Right atrium auricular region (tissue), 2 donors: ENCODE measurements around the gene OSBPL8. TPM values are rescaled to one million over a fixed set of nuclear protein-coding genes. Genes with fewer than 3 reads are reported as not detected.

Experiments
- DNase-seq: peaks from one replicate; pipeline ENCODE4 v3.0.0-alpha.2; 2019; ENCODE audit warnings: low spot score
- H3K27ac ChIP-seq, 2 donors: fragments of 200-600 bp; sonication (generic); 1 replicate in 1 of 2; 2 replicates in 1 of 2; pipeline ENCODE4 v1.5.1; 2016 to 2019
- H3K27me3 ChIP-seq, 2 donors: fragments of 200-600 bp; sonication (generic); one replicate each; pipeline versions ENCODE4 v1.5.1 to v1.6.0; 2017 to 2019
- H3K36me3 ChIP-seq: fragments of 200-600 bp; sonication (generic); one replicate; pipeline ENCODE4 v1.5.1; 2016
- H3K4me1 ChIP-seq, 2 donors: fragments of 200-600 bp; sonication (generic); one replicate each; pipeline versions ENCODE4 v1.5.1 to v1.6.0; 2017 to 2019
- H3K4me3 ChIP-seq, 2 donors: fragments of 200-600 bp; sonication (generic); 1 replicate in 1 of 2; 2 replicates in 1 of 2; pipeline ENCODE4 v1.5.1; 2017 to 2019; ENCODE audit warnings: mild to moderate bottlenecking in 1 of 2, moderate library complexity in 1 of 2
- H3K9me3 ChIP-seq, 2 donors: fragments of 200-600 bp; sonication (generic); one replicate each; pipeline ENCODE4 v1.5.1; 2019
- total RNA-seq, 2 donors: library from RNA; depleted of rRNA; stranded (reverse); fragments of >200 nt; gene quantifications; one replicate each; pipeline ENCODE4 v1.1.0, GENCODE V29; 2016
- TF ChIP-seq, protein P1 (sequence below), 2 donors: fragments of 200-600 bp; sonication (generic); IDR thresholded peaks; one replicate each; pipeline ENCODE4 v1.5.1; 2019; ENCODE audit warnings: antibody characterized with exemption in 2 of 2

Gene OSBPL8
- total RNA-seq, 2 donors from 2014 or later = 19.7 to 23.7 TPM

DNA sequence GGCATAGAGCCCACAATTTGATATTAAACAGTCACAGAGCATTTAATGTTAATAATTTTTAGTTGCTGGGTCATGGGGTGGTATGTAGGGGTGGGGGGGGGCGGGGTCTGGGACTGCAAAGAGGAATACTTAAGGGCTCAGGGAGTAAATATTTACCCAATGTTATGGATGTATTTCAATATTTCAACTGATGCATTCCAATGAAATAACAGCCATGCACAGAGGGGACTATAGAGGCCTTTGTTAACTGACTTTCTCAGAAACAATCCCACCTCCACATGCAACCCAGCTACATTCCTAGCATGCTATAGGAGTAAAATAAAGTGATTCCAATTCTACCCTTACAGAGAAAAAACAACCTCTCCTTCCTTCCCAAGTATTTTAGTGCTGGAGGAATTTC, 203.5 kb downstream of the OSBPL8 start:
- TF ChIP-seq, protein P1, sequence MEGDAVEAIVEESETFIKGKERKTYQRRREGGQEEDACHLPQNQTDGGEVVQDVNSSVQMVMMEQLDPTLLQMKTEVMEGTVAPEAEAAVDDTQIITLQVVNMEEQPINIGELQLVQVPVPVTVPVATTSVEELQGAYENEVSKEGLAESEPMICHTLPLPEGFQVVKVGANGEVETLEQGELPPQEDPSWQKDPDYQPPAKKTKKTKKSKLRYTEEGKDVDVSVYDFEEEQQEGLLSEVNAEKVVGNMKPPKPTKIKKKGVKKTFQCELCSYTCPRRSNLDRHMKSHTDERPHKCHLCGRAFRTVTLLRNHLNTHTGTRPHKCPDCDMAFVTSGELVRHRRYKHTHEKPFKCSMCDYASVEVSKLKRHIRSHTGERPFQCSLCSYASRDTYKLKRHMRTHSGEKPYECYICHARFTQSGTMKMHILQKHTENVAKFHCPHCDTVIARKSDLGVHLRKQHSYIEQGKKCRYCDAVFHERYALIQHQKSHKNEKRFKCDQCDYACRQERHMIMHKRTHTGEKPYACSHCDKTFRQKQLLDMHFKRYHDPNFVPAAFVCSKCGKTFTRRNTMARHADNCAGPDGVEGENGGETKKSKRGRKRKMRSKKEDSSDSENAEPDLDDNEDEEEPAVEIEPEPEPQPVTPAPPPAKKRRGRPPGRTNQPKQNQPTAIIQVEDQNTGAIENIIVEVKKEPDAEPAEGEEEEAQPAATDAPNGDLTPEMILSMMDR (IDR thresholded peaks at IDR 0.05) = no peak
- no peaks in the 10 kb centered on the region for H3K4me1 ChIP-seq
- no peaks in the 10 kb centered on the region for H3K9me3 ChIP-seq
- H3K27me3 ChIP-seq = no peaks in the 10 kb centered on the region
- DNase-seq = no peak
- H3K27ac ChIP-seq = no peak overlapping the region
- no peaks in the 10 kb centered on the region for H3K36me3 ChIP-seq
- no peak overlapping the region for H3K4me3 ChIP-seq

DNA sequence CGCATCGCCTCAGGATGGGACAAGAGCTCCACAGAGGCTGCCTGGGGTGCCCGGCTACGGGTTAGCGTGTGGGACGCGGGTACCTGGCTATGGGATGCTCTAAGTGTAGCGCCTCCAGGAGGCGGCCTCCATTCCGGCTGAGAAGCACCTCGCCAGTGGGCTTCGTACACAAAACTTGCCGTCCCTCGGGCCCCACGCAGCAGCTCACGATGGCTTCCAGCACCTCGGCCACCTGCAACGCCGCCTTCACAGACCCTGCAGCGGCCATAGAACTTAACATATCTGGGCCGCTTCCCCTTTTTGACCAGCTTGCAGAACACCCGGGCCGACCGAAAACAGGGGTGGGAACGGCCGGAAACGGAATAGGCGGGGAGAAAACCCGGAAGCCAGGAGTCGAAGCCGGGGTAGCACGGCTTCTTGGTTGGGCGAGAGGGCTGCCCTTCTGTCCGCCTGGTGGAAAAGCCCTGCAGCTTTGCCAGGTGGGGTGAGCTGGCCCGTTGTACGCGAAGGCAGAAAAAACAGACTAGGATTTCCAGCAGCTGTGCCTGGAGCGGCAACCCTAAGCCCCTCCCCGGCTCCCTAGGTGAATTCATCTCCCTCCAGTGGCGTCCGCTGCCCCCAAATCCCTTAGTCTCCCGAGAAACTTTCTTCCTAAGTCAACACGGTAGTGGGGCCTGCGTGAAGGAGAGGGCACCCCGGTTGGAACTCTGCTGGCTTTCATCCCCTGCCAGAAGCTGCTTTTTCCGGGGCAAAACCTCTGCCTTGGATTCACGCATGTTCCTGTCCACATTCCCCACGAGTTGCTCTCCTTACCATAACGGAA, 211.3 kb downstream of the OSBPL8 start, which contains the start of gene BBS10:
TSS of gene BBS10 (minus strand) at position 337 of the 823 bp plus-strand sequence. CDS start at position 280, 57 bp downstream.
- peaks cover 0 to 35% of the 10 kb centered on the region in 2 donors for H3K4me1 ChIP-seq
- peak within 1 kb of the TSS; percentile 75 to 76 for H3K4me3 ChIP-seq
- DNase-seq = peak; percentile 91
- H3K27me3 ChIP-seq = no peaks in the 10 kb centered on the region
- H3K9me3 ChIP-seq = no peaks in the 10 kb centered on the region
- TF ChIP-seq, protein P1 (IDR thresholded peaks at IDR 0.05) = peak in 1 of 2 donors; percentile 74
- no peaks in the 10 kb centered on the region for H3K36me3 ChIP-seq
- peak within 1 kb of the TSS; percentile 78 to 88 for H3K27ac ChIP-seq

DNA sequence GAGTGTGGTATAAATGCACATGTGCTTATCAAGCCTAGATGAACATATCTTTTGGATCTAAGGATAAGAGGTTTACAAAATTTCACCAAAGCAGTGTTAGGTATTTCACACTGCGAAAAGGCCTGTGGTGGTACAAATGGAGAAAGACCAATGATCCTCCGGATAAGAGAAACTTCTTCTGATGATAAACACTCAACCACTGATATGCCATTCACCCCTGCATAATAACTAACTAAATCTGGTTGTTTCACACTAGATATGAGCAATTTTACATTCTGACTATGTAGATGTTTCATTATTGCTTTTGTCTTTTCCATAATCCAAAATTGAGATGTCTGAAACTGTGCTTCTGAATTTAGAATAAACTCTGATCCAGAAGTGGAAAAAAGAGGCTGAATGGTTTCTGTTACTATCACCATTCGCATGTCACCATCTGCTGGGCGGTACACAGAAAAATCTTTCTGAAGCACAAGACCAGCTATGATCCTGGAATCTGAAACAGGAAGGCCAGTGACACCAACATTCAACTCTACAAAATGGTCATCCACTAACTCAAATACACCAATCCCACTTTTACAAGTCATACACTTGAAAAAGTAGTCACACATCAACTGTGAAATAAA, 212.7 kb downstream of the OSBPL8 start:
- Histone ChIP-seq H3K4me3 (peak overlapping the region in 1 of 2 donors; percentile 76), H3K27ac (peak overlapping the region; percentile 78 to 88), H3K36me3 (no peaks in the 10 kb centered on the region), H3K4me1 (peaks cover 0 to 39% of the 10 kb centered on the region in 2 donors), H3K27me3 (no peaks in the 10 kb centered on the region), H3K9me3 (no peaks in the 10 kb centered on the region)
- TF ChIP-seq, protein P1 (IDR thresholded peaks at IDR 0.05) = peak in 1 of 2 donors; percentile 60
- DNase-seq = no peak

DNA sequence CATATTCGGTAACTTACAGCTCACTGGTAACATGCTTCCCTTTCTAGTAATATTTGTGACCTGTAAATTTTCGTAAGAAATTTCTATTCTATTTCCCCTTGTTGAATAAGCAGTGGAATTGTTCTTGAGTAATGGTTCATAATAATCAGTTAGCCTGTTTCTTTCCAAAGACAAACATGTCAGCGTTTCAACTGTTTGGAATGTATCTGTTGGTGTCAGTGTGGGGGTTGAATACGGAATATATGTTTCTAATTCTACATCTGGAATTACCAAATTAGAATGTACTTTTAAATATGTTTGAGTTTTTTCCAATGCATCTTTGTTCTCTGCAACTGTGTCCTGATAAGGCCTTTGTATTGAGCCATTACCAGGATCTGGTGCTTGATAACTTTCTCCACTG, 213.3 kb downstream of the OSBPL8 start:
- no peak for DNase-seq
- no peaks in the 10 kb centered on the region for H3K36me3 ChIP-seq
- peak overlapping the region in 1 of 2 donors; percentile 28 for H3K27ac ChIP-seq
- no peaks in the 10 kb centered on the region for H3K27me3 ChIP-seq
- no peaks in the 10 kb centered on the region for H3K9me3 ChIP-seq
- no peak overlapping the region for H3K4me3 ChIP-seq
- TF ChIP-seq, protein P1 (IDR thresholded peaks at IDR 0.05) = no peak
- peaks cover 0 to 39% of the 10 kb centered on the region in 2 donors for H3K4me1 ChIP-seq

DNA sequence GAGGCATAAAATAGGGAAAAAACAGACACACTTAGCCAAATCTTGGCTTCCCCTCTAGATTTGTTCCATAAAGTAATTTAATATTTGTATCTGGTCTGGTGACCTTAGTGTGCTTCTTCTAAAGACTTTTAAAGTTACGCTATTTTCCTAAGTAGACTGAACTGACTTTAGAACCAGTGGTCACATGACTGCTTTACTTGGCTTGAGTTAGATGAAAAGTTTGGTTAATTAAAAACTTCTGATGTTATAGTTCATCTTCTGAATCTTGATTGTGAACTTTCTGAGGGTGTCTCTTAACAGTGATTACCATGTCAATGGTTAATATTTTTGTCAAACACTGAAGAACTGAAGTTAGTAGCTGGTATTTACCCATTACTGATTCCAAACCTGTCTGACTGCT, 214.0 kb downstream of the OSBPL8 start:
- H3K4me3 ChIP-seq = no peak overlapping the region
- no peaks in the 10 kb centered on the region for H3K9me3 ChIP-seq
- H3K27me3 ChIP-seq = no peaks in the 10 kb centered on the region
- TF ChIP-seq, protein P1 (IDR thresholded peaks at IDR 0.05) = no peak
- peak overlapping the region in 1 of 2 donors; percentile 28 for H3K27ac ChIP-seq
- peaks cover 0 to 39% of the 10 kb centered on the region in 2 donors for H3K4me1 ChIP-seq
- DNase-seq = no peak
- H3K36me3 ChIP-seq = no peaks in the 10 kb centered on the region
